Measurements from ENCODE around the gene FUT9.

FUT9 gene

DNA sequence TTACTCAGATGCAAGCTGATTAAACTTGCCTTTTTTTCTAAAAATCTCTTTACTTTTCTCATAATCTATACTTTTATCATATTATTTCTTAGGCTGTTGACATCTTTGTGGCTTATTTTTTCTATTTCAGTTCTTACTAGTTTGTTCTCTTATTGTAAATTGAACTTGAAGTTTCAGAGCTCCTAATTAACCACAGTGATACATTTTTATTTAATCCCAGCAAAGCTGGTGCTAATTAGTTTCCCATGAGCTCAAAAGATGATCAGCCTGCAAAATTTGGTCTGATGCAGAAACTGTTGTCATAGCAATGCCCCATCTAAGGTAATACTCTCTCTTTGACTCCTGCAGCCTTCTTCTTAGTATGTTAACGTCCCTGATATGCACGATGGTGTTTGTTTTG, 170.3 kb downstream of the FUT9 start:
- DNase-seq, result no peak
- Mint-ChIP-seq H3K36me3 (ENCODE audit: low read depth) (no peaks in the 10 kb centered on the region), H3K27me3 (peaks cover 3% of the 10 kb centered on the region), H3K4me1 (ENCODE audit: low read depth) (no peaks in the 10 kb centered on the region), H3K27ac (no peak overlapping the region), H3K4me3 (no peak overlapping the region), H3K9me3 (peaks cover 3% of the 10 kb centered on the region)

DNA sequence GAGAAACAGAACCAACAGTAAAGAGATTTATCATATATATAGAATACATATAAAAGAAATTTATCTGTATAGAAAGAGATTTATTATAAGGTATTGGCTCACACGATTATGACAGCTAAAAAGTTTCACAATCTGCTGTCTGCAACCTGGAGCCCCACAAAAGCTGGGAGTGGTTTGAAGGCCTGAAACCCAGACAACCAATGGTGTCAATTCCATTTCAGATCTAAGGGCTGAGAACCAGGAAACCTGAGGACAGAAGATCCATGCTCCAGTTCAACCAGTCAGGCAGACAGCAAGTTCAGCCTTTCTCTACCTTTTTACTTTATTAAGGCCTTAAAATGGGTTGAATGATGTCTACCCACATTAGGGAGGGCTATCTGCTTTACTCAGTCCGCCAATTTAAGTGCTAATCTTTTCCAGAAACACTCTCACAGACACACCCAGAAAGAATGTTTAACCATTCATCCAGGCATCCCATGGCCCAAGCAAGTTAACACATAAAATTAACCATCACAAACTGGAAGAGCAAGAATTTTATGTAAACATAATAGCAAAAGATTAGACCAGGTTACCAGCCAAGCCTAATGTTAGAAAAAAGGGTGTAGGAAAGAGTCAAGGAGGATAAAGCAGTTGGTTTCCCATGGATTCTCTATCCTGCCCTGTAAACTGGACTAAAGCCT, 170.9 kb downstream of the FUT9 start:
- no peaks in the 10 kb centered on the region for H3K9me3 Mint-ChIP-seq
- no peak overlapping the region for H3K27ac Mint-ChIP-seq
- H3K36me3 Mint-ChIP-seq (ENCODE audit: low read depth), result no peaks in the 10 kb centered on the region
- H3K27me3 Mint-ChIP-seq, result peaks cover 3% of the 10 kb centered on the region
- no peak overlapping the region for H3K4me3 Mint-ChIP-seq
- H3K4me1 Mint-ChIP-seq (ENCODE audit: low read depth), result no peaks in the 10 kb centered on the region
- DNase-seq, result no peak

DNA sequence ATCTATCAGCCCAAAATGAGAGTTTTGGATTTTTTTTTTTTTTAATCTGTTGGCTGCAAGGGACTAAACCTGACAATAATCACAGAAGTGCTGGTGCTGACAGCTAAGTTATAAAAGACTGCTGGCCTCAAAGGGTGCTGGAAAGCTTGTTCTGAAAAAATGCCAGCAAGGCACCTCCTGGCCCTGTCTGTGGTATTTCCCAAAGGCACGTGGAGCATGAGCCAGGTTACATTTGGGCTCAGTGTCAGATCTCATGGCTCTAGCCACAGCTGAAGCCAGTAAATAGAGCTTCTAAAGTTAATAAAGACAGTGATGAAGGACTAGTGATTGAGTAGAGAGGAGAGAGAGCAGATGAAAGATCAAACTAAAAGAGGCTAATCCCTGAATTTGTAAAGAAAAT, 178.9 kb downstream of the FUT9 start:
- H3K9me3 Mint-ChIP-seq, result peaks cover 6% of the 10 kb centered on the region
- no peaks in the 10 kb centered on the region for H3K36me3 Mint-ChIP-seq (ENCODE audit: low read depth)

DNA sequence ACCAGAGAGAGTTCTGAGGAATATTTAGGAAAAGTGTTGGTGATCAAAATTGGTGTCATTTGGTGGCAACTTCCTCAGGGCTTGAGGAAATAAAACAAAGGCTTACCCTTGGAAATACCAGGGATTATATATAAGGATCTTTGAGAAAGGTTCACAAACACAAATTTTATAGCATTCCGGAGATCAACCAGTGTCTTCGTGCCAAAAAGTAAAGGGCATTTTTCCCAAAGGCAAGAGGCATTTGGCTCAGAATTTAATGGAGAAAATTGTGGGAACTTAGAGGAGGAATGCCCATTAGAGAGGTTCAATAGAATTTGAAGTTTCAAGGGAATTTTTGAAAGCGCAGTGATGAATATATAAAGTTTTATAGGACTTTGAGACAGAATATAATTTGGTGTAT, 179.5 kb downstream of the FUT9 start:
- DNase-seq, result no peak
- Mint-ChIP-seq H3K4me1 (ENCODE audit: low read depth) (no peaks in the 10 kb centered on the region), H3K36me3 (ENCODE audit: low read depth) (no peaks in the 10 kb centered on the region), H3K9me3 (peaks cover 6% of the 10 kb centered on the region), H3K27me3 (no peaks in the 10 kb centered on the region), H3K4me3 (no peak overlapping the region), H3K27ac (no peak overlapping the region)

More for the DNA sequence above, 178.9 kb downstream of the FUT9 start:
- DNase-seq, result no peak
- no peaks in the 10 kb centered on the region for H3K27me3 Mint-ChIP-seq
- no peaks in the 10 kb centered on the region for H3K4me1 Mint-ChIP-seq (ENCODE audit: low read depth)
- H3K4me3 Mint-ChIP-seq, result no peak overlapping the region
- no peak overlapping the region for H3K27ac Mint-ChIP-seq

DNA sequence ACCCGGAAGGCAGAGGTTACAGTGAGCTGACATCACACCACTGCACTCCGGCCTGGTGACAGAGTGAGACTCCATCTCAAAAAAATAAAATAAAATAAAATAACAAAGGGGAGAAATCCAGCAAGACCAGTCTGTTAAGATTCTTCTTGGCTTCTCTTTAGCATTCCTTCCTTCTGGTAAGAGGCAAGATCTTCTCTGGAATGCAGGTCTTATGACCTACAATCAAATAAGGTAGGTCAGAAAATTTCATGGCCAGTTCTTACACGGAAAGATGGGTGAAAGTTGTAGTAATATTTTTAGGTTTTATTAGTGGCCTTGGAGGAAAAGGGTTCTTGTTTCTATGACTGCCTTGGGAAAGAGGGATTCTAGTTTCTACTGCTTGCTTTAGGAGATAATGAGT, 180.9 kb downstream of the FUT9 start:
- Mint-ChIP-seq H3K27ac (no peak overlapping the region), H3K9me3 (peaks cover 6% of the 10 kb centered on the region), H3K4me3 (no peak overlapping the region), H3K27me3 (no peaks in the 10 kb centered on the region), H3K4me1 (ENCODE audit: low read depth) (no peaks in the 10 kb centered on the region), H3K36me3 (ENCODE audit: low read depth) (no peaks in the 10 kb centered on the region)
- no peak for DNase-seq

DNA sequence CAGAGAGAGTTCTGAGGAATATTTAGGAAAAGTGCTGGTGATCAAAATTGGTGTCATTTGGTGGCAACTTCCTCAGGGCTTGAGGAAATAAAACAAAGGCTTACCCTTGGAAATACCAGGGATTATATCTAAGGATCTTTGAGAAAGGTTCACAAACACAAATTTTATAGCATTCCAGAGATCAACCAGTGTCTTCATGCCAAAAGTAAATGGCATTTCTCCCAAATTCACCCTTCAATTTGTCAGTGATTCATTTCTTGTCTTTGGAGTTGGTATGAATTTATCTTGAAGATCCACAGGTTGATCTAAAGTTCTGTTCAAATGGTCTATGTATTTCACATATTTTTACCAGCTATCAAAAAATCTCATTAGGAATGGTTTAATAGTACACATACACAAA, 181.5 kb downstream of the FUT9 start:
- Mint-ChIP-seq H3K27ac (no peak overlapping the region), H3K9me3 (peaks cover 6% of the 10 kb centered on the region), H3K27me3 (no peaks in the 10 kb centered on the region), H3K36me3 (ENCODE audit: low read depth) (no peaks in the 10 kb centered on the region), H3K4me1 (ENCODE audit: low read depth) (no peaks in the 10 kb centered on the region), H3K4me3 (no peak overlapping the region)
- DNase-seq, result no peak

DNA sequence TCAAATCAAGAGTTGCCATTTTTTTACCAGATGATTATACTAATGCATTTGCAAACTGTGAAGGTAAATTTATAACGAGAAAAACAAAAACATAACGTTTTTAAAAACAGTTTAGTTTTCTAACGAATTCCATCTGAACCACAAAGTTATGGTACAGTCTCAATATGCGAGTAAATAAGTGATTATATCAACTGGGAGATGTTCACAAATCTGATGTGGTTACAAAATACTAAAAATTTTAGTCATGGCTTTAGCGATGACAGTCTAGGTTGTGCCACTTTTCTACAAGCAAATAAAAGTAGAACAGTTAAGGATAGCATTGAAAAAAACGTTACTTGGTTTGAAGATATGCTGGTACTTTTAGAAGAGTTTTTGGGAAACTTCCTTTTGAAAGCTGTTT, 186.8 kb downstream of the FUT9 start:
- no peak for DNase-seq
- H3K27me3 Mint-ChIP-seq, result no peaks in the 10 kb centered on the region
- no peaks in the 10 kb centered on the region for H3K9me3 Mint-ChIP-seq
- H3K36me3 Mint-ChIP-seq (ENCODE audit: low read depth), result no peaks in the 10 kb centered on the region
- H3K4me3 Mint-ChIP-seq, result no peak overlapping the region
- H3K27ac Mint-ChIP-seq, result no peak overlapping the region
- H3K4me1 Mint-ChIP-seq (ENCODE audit: low read depth), result no peaks in the 10 kb centered on the region

DNA sequence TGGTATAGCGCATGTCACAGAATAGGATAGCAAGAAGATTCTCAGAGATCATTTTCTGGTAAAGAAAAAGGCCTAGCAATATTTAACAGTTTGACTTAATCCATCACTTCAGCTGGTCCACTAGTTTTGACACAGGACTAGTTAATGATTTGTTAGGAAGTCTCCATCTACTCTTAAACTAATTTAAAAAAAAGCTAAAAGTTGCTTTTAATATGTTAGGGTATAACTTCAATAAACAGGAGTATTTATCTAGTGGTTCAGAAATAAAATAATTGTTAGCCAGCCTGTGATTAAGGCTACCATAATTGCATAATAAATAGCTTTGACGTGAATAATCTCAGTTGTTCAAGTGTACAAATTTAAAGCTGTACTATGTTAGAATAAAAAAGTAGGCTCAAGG, 195.6 kb downstream of the FUT9 start:
- Mint-ChIP-seq H3K36me3 (ENCODE audit: low read depth) (no peaks in the 10 kb centered on the region), H3K4me3 (no peak overlapping the region), H3K27me3 (no peaks in the 10 kb centered on the region)

DNA sequence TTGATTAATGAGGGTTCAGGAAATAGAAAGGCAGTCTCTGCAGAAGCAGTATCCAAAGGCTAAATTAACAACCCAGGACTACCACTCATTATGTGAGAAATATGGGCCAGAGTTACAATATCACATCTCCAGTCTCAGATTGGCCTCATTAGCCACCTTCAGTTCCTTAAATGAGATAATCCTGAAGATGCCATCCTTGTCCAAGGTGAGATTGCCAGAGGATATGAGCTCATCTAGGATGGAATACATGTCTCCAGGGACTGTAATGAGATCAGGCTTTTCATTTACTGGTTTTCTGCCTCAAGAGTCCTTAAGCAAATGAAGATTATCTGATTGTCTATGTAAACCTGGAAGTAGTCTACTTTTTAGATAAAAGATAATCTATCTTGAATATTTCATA, 196.3 kb downstream of the FUT9 start:
- Mint-ChIP-seq H3K36me3 (ENCODE audit: low read depth) (no peaks in the 10 kb centered on the region), H3K4me1 (ENCODE audit: low read depth) (no peaks in the 10 kb centered on the region), H3K27ac (no peak overlapping the region), H3K27me3 (no peaks in the 10 kb centered on the region), H3K4me3 (no peak overlapping the region), H3K9me3 (no peaks in the 10 kb centered on the region)
- no peak for DNase-seq

More for the DNA sequence above, 195.6 kb downstream of the FUT9 start:
- Mint-ChIP-seq H3K4me1 (ENCODE audit: low read depth) (no peaks in the 10 kb centered on the region), H3K9me3 (no peaks in the 10 kb centered on the region), H3K27ac (no peak overlapping the region)
- no peak for DNase-seq

DNA sequence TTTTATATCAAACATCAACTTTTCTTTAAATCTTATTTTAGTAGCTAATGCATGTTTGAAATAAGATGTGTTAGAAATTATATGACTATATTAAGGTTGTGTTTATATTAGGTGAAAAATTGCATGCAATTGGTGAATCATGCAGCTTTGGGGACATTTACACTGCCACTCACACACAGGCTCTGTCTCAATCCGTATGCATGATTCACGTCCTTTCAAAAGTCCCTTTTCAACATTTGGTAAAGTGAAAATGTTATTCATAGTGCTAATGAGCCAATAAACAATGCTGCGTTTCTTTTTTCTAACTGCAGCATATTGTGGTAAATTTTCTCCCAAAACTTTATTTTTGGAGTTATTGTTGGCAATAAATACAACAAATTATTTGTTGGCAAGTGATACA, 198.0 kb downstream of the FUT9 start:
- no peaks in the 10 kb centered on the region for H3K36me3 Mint-ChIP-seq (ENCODE audit: low read depth)

DNA sequence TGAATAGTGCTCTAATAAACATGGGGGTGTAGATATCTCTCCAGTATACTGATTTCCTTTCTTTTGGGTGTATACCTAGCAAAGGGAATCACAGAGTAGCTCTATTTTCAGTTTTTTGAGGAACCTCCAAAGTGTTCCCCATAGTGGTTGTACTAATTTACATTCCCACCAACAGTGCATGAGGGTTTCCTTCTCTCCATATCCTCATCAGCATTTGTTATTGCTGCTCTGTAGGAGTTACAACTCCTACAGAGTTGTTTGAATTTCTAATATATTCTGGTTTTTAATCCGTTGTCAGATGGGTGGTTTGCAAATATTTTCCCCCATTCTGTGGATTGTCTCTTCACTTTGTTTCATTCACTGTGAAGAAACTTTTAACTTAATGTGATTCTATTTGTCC, 207.9 kb downstream of the FUT9 start:
- peaks cover 2% of the 10 kb centered on the region for H3K27me3 Mint-ChIP-seq
- no peaks in the 10 kb centered on the region for H3K4me1 Mint-ChIP-seq (ENCODE audit: low read depth)
- H3K4me3 Mint-ChIP-seq, result no peak overlapping the region
- no peaks in the 10 kb centered on the region for H3K36me3 Mint-ChIP-seq (ENCODE audit: low read depth)
- no peak overlapping the region for H3K27ac Mint-ChIP-seq
- no peak for DNase-seq
- H3K9me3 Mint-ChIP-seq, result no peaks in the 10 kb centered on the region

More for the DNA sequence above, 198.0 kb downstream of the FUT9 start:
- Mint-ChIP-seq H3K27me3 (no peaks in the 10 kb centered on the region), H3K4me3 (no peak overlapping the region), H3K9me3 (no peaks in the 10 kb centered on the region), H3K4me1 (ENCODE audit: low read depth) (no peaks in the 10 kb centered on the region), H3K27ac (no peak overlapping the region)
- DNase-seq, result no peak

DNA sequence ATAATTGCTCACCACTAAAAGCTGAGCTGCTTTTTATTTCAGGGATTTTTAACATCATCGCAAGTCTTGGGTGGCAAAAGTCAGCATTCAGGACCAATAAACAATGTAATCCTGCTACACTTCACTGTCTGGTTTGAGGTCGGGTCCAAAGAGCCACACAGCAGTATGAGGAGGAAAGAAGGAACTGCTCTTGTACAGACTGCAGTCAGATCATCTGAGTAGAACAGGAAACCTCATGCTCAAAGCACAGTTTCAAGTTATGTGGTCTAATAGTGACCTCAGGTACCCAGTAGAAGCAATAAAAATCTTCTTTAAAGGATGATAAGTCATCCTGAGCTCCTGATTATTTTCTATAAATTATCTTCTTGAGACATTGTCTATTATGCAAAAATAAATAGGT, 211.4 kb downstream of the FUT9 start:
- Mint-ChIP-seq H3K36me3 (ENCODE audit: low read depth) (no peaks in the 10 kb centered on the region), H3K4me3 (no peak overlapping the region), H3K27ac (no peak overlapping the region), H3K4me1 (ENCODE audit: low read depth) (no peaks in the 10 kb centered on the region), H3K27me3 (peaks cover 2% of the 10 kb centered on the region), H3K9me3 (no peaks in the 10 kb centered on the region)
- no peak for DNase-seq

DNA sequence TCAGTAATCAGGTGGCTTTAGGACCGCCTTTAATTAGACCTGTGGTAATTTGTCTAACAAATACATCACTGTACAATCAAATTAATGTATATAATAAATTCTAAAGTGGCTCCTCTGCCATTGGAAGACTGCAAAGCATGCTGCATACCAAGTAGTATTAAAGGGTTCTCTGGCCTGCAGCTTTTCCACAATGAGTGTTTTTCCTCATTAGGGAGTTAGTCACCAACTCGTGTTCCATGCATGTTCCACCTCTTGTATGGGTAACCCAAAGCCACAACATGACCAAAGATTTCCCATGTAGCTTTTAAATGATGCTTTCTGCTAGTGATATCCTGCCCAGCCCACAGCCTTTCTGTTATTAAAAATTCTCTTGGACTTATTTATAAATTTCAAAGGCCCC, 218.7 kb downstream of the FUT9 start:
- DNase-seq, result no peak
- H3K27me3 Mint-ChIP-seq, result peaks cover 4% of the 10 kb centered on the region
- no peaks in the 10 kb centered on the region for H3K4me1 Mint-ChIP-seq (ENCODE audit: low read depth)
- H3K36me3 Mint-ChIP-seq (ENCODE audit: low read depth), result no peaks in the 10 kb centered on the region
- H3K4me3 Mint-ChIP-seq, result no peak overlapping the region
- no peak overlapping the region for H3K27ac Mint-ChIP-seq
- H3K9me3 Mint-ChIP-seq, result no peaks in the 10 kb centered on the region

DNA sequence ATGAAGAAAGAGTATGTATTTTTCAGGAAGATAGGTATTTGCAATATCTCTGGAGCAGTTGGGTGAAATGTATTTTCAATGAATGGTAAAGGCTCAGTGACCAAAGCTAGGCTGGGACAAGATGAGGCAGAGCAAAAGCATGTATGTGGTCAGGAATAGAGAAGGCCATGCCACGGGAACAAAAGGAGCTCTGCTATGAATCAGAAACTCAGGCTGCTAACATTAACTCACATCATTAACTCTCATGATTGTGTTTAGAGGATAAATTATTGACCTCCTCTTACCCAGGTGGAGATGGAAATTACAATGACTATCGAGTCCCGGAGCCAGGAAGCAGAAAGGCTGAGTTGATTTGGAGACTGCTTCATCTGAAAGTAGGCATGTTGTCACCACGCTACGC, 220.2 kb downstream of the FUT9 start:
- H3K27ac Mint-ChIP-seq, result no peak overlapping the region

DNA sequence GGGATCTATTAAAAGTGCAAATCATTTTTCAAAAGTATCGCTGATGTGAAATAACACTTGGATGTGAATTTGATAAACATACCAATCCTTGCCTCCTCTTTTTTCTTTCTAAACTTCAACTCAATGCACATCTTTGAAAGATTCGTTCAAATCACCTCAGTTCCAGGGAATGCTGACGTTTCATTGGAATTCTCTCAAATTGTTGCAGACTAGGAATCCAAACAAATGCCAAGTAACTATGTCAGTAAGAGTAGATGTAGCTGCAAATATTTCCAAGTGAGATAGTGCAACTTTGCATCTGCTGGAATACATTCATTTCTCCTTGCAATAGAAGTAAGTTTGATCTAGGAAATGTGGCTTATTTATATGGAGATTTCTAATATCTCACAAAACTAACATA, 220.7 kb downstream of the FUT9 start:
- H3K27ac Mint-ChIP-seq, result no peak overlapping the region
- peaks cover 4% of the 10 kb centered on the region for H3K27me3 Mint-ChIP-seq
- DNase-seq, result no peak
- H3K36me3 Mint-ChIP-seq (ENCODE audit: low read depth), result no peaks in the 10 kb centered on the region
- H3K4me3 Mint-ChIP-seq, result no peak overlapping the region
- H3K9me3 Mint-ChIP-seq, result no peaks in the 10 kb centered on the region
- no peaks in the 10 kb centered on the region for H3K4me1 Mint-ChIP-seq (ENCODE audit: low read depth)

More for the DNA sequence above, 220.2 kb downstream of the FUT9 start:
- Mint-ChIP-seq H3K27me3 (peaks cover 4% of the 10 kb centered on the region), H3K9me3 (no peaks in the 10 kb centered on the region), H3K4me1 (ENCODE audit: low read depth) (no peaks in the 10 kb centered on the region), H3K36me3 (ENCODE audit: low read depth) (no peaks in the 10 kb centered on the region), H3K4me3 (no peak overlapping the region)
- DNase-seq, result no peak

Data from activated T-cell treated with anti-CD3 and anti-CD28 coated beads, Interleukin-2, amount 50 U/mL, for 24 hours (primary cell).